Esophagus squamous epithelium (tissue), 5 donors: Measurements from ENCODE around the gene ASPA. TPM values are rescaled to one million over a fixed set of nuclear protein-coding genes. Genes with fewer than 3 reads are reported as not detected.
"Not testable (repeated sequence)": the region's sequence is repeated elsewhere in the genome, so short reads cannot be mapped to it uniquely, and the experiment has no call there.

Experiments
- DNase-seq: peaks from one replicate; lab custom pipeline; 2025; lab: John Stamatoyannopoulos, UW
- H3K27ac ChIP-seq, 4 donors: fragments of 200-600 bp; sonication (generic); one replicate each; pipeline ENCODE4 v1.5.1; 2016 to 2019; ENCODE audit warnings: mild to moderate bottlenecking in 1 of 4
- H3K27me3 ChIP-seq, 4 donors: fragments of 200-600 bp; sonication (generic); 1 replicate in 3 of 4; 2 replicates in 1 of 4; pipeline versions ENCODE4 v1.5.1 to v1.6.0; 2017 to 2021; ENCODE audit warnings: antibody characterized with exemption in 1 of 4
- H3K36me3 ChIP-seq, 3 donors: fragments of 200-600 bp; sonication (generic); one replicate each; pipeline ENCODE4 v1.5.1; 2016 to 2019
- H3K4me1 ChIP-seq, 3 donors: fragments of 200-600 bp; sonication (generic); one replicate each; pipeline ENCODE4 v1.5.1; 2017 to 2019
- H3K4me3 ChIP-seq, 4 donors: fragments of 200-600 bp; sonication (generic); 1 replicate in 3 of 4; 2 replicates in 1 of 4; pipeline ENCODE4 v1.5.1; 2016 to 2019; ENCODE audit warnings: mild to moderate bottlenecking in 2 of 4, moderate library complexity in 1 of 4
- H3K9me3 ChIP-seq, 3 donors: fragments of 200-600 bp; sonication (generic); one replicate each; pipeline ENCODE4 v1.5.1; 2016 to 2019
- CTCF ChIP-seq, 6 experiments: fragments of 450-650 bp in 4 of 6; fragments of 200-600 bp in 2 of 6; sonication (generic) in 2 of 6; IDR thresholded peaks; one replicate each; pipeline ENCODE4 v1.5.1; 2016 to 2019; ENCODE audit warnings: antibody characterized with exemption in 6 of 6, mild to moderate bottlenecking in 4 of 6, moderate library complexity in 4 of 6
- POLR2A ChIP-seq, 4 donors: fragments of 450-650 bp; IDR thresholded peaks; one replicate each; pipeline ENCODE4 v1.6.1; 2017; ENCODE audit warnings: antibody characterized with exemption in 4 of 4, mild to moderate bottlenecking in 4 of 4, moderate library complexity in 3 of 4
- WGBS, 2 donors: methylation state at CpG; one replicate each; pipeline ENCODE4 v1.1.5; 2018; 5-methylcytosine and 5-hydroxymethylcytosine counted together
- intact Hi-C: fragments of 100-400 bp; cut with DNase I; formaldehyde crosslinking; loops from one replicate; pipeline ENCODE4 v1.15.0; 2022
- total RNA-seq, 4 donors: library from RNA; depleted of rRNA; stranded (reverse); fragments of >200 nt; gene quantifications; one replicate each; pipeline ENCODE4 v1.1.0, GENCODE V29; 2016
- donor health status: DM: yes; HTN: yes; CAD: no.

Gene ASPA
- total RNA-seq, 4 donors from 2014 or later = 0.22 to 0.76 (median 0.23) TPM; not detected in 1

- no peak overlapping the region for H3K4me3 ChIP-seq
Observed at GRCh38 chr17:3511852-3512504, 36.2 kb downstream of the ASPA start.

GRCh38 chr17:3512505-3513171, 36.8 kb downstream of the ASPA start:
- H3K4me1 ChIP-seq = peaks cover 4 to 13% (median 6%) of the 10 kb centered on the region in 3 donors
- 53 to 62% methylated on average over 15 to 20 of the region's 20 CpGs for WGBS, 2 donors
- TF ChIP-seq CTCF (IDR thresholded peaks at IDR 0.05) = no peak
- no peaks in the 10 kb centered on the region for H3K36me3 ChIP-seq
- H3K27ac ChIP-seq = peak overlapping the region; percentile 0 to 89 (median 70)
- H3K27me3 ChIP-seq = no peaks in the 10 kb centered on the region
- no peak overlapping the region for H3K4me3 ChIP-seq
- no peak for DNase-seq
- H3K9me3 ChIP-seq = no peaks in the 10 kb centered on the region
- intact Hi-C loops = no loop called here

More at GRCh38 chr17:3511852-3512504, 36.2 kb downstream of the ASPA start:
- H3K27ac ChIP-seq = peak overlapping the region in 3 of 4 donors; percentile 70 to 89 (median 71)
- DNase-seq = no peak
- intact Hi-C loops = no loop called here
- H3K36me3 ChIP-seq = no peaks in the 10 kb centered on the region
- H3K27me3 ChIP-seq = no peaks in the 10 kb centered on the region
- WGBS, 2 donors = 72 to 87% methylated on average over 6 of the region's 8 CpGs
- no peaks in the 10 kb centered on the region for H3K9me3 ChIP-seq
- H3K4me1 ChIP-seq = peaks cover 4 to 13% (median 6%) of the 10 kb centered on the region in 3 donors
- no peak for TF ChIP-seq CTCF (IDR thresholded peaks at IDR 0.05)
- no peak for TF ChIP-seq POLR2A (IDR thresholded peaks at IDR 0.05)

- intact Hi-C loops = no loop called here
- TF ChIP-seq POLR2A (IDR thresholded peaks at IDR 0.05) (no peak), CTCF (IDR thresholded peaks at IDR 0.05) (no peak)
- Histone ChIP-seq H3K4me1 (peaks cover 4 to 13% (median 6%) of the 10 kb centered on the region in 3 donors), H3K4me3 (no peak overlapping the region), H3K9me3 (no peaks in the 10 kb centered on the region), H3K27ac (peak overlapping the region in 3 of 4 donors; percentile 70 to 89 (median 71)), H3K36me3 (no peaks in the 10 kb centered on the region), H3K27me3 (no peaks in the 10 kb centered on the region)
- 83 to 93% methylated on average over 14 to 19 of the region's 23 CpGs for WGBS, 2 donors
- no peak for DNase-seq
Observed at GRCh38 chr17:3513305-3514035, 37.7 kb downstream of the ASPA start.

GRCh38 chr17:3514167-3514566, 38.4 kb downstream of the ASPA start:
- H3K27ac ChIP-seq, H3K9me3 ChIP-seq, H3K36me3 ChIP-seq, DNase-seq, intact Hi-C loops, H3K4me3 ChIP-seq, H3K27me3 ChIP-seq: not testable (repeated sequence)
- H3K4me1 ChIP-seq = peaks cover 4 to 13% (median 6%) of the 10 kb centered on the region in 3 donors
- WGBS, 2 donors = 89 to 90% methylated on average over 10 to 11 of the region's 11 CpGs

GRCh38 chr17:3514873-3515272, 39.1 kb downstream of the ASPA start:
- intact Hi-C loops = no loop called here
- Histone ChIP-seq H3K4me3 (no peak overlapping the region), H3K27me3 (no peaks in the 10 kb centered on the region), H3K4me1 (peaks cover 4 to 13% (median 6%) of the 10 kb centered on the region in 3 donors), H3K27ac (no peak overlapping the region), H3K9me3 (no peaks in the 10 kb centered on the region), H3K36me3 (no peaks in the 10 kb centered on the region)
- 73 to 88% methylated on average over 5 to 8 of the region's 9 CpGs for WGBS, 2 donors
- TF ChIP-seq POLR2A (IDR thresholded peaks at IDR 0.05) (no peak), CTCF (IDR thresholded peaks at IDR 0.05) (no peak)
- DNase-seq = no peak

- H3K27me3 ChIP-seq, DNase-seq, H3K9me3 ChIP-seq, H3K36me3 ChIP-seq, H3K27ac ChIP-seq, intact Hi-C loops, H3K4me1 ChIP-seq, H3K4me3 ChIP-seq: not testable (repeated sequence)
- 83 to 92% methylated on average over 4 of the region's 4 CpGs for WGBS, 2 donors
Observed at GRCh38 chr17:3519472-3519871, 43.7 kb downstream of the ASPA start.
